ENCODE data around the gene MYRF. TPM values are rescaled to one million over a fixed set of nuclear protein-coding genes. Genes with fewer than 3 reads are reported as not detected.
A peak's percentile ranks its signal among the peaks of the same experiment; 100 is the strongest.

The MYRF gene
- total and polyA plus RNA-seq, 2 of the 13 experiments (the other 11 are each of a cell fraction or from before 2014, with no cell fraction given), result 10.2 to 25.9 TPM

DNA sequence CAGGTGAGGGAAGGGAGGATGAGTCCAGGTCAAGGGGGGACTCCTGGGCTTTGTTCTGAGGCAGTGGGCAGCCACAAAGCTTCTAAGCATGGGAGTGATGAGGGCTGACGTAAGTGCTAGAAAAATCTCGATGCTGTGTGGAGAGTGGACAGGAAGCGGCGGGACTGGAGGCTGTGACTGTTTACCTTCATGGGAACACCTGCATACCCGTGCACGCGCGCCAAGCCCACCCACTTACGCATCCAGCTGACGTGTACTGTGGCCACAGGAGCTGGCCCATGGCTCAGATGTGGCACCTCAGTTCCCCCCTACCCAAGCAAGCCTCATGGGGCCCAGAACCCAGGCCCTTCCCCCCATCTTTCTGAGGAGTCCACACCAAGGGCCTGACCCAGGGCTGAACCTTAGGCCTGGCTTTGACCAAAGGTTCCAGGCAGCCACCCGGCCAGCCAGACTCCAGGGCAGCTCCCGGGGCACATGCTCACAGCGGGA, 14.0 kb downstream of the MYRF start:
- DNase-seq (ENCODE audit: low spot score) (no peak), ATAC-seq (no peak), FAIRE-seq (no peak)
- no peak overlapping the region for H3K4me3 ChIP-seq (replicated peaks in 1 of 3; ENCODE audit: insufficient read depth in 1 of 3, low read depth in 2 of 3, low read length in 3 of 3)
- H4K20me1 ChIP-seq (ENCODE audit: insufficient read depth, low read length), result 0 out of 2 replicates have a peak, but pooled peaks cover under 1% of the 10 kb centered on the region
- H3K79me2 ChIP-seq (ENCODE audit: insufficient read depth, low read length), result peaks cover 4% of the 10 kb centered on the region
- no peaks in the 10 kb centered on the region for H3K9me3 ChIP-seq (ENCODE audit: low read length)
- H2AFZ ChIP-seq (ENCODE audit: low read length), result no peak overlapping the region
- peaks cover 66% of the 10 kb centered on the region for H3K4me1 ChIP-seq (ENCODE audit: insufficient read depth, low read length)
- no peaks in the 10 kb centered on the region for H3K27me3 ChIP-seq (ENCODE audit: control insufficient read depth in 1 of 2, insufficient read depth in 2 of 2, low read length in 2 of 2)
- ChIA-PET CTCF (ENCODE audit: low intra/inter-chr PET ratio, low total read pairs) (interaction anchor here (0.9 kb wide), 1 partner anchor 15 kb away, joined by 3 read pairs; no protein-coding TSS in a partner anchor), POLR2A (interaction anchor here (1.1 to 5.5 kb wide), 2 partner anchors 10 to 157 kb away, joined by 3 to 92 read pairs; no protein-coding TSS in a partner anchor)
- peak overlapping the region; percentile 39 for H3K27ac ChIP-seq (ENCODE audit: extremely low read length, insufficient read depth, low read length)
- TF ChIP-seq HNF4A (CRISPR knock-in tag; IDR thresholded peaks at IDR 0.05) (0 out of 2 replicates have a peak, but pooled peaks have one; percentile 10), SMARCC2 (IDR thresholded peaks at IDR 0.05) (no peak), ZBTB38 (CRISPR knock-in tag; IDR thresholded peaks at IDR 0.05) (peak; percentile 53; the same call in 1 of the 2 replicates), HOXA3 (CRISPR knock-in tag; IDR thresholded peaks at IDR 0.05) (peak; percentile 47; the same call in 1 of the 2 replicates), MNT (IDR thresholded peaks at IDR 0.05) (no peak), ZBTB33 (CRISPR knock-in tag; IDR thresholded peaks at IDR 0.05) (peak; percentile 60), ZFY (CRISPR knock-in tag; IDR thresholded peaks at IDR 0.05) (0 out of 2 replicates have a peak, but pooled peaks have one; percentile 25), ZFYVE20 (CRISPR knock-in tag; IDR thresholded peaks at IDR 0.05; ENCODE audit: borderline replicate concordance, low read depth) (0 out of 2 replicates have a peak, but pooled peaks have one; percentile 41)
- TF ChIP-seq, protein P1, sequence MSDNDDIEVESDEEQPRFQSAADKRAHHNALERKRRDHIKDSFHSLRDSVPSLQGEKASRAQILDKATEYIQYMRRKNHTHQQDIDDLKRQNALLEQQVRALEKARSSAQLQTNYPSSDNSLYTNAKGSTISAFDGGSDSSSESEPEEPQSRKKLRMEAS (IDR thresholded peaks at IDR 0.05), result 0 out of 2 replicates have a peak, but pooled peaks have one; percentile 25
- TF ChIP-seq, protein P2, sequence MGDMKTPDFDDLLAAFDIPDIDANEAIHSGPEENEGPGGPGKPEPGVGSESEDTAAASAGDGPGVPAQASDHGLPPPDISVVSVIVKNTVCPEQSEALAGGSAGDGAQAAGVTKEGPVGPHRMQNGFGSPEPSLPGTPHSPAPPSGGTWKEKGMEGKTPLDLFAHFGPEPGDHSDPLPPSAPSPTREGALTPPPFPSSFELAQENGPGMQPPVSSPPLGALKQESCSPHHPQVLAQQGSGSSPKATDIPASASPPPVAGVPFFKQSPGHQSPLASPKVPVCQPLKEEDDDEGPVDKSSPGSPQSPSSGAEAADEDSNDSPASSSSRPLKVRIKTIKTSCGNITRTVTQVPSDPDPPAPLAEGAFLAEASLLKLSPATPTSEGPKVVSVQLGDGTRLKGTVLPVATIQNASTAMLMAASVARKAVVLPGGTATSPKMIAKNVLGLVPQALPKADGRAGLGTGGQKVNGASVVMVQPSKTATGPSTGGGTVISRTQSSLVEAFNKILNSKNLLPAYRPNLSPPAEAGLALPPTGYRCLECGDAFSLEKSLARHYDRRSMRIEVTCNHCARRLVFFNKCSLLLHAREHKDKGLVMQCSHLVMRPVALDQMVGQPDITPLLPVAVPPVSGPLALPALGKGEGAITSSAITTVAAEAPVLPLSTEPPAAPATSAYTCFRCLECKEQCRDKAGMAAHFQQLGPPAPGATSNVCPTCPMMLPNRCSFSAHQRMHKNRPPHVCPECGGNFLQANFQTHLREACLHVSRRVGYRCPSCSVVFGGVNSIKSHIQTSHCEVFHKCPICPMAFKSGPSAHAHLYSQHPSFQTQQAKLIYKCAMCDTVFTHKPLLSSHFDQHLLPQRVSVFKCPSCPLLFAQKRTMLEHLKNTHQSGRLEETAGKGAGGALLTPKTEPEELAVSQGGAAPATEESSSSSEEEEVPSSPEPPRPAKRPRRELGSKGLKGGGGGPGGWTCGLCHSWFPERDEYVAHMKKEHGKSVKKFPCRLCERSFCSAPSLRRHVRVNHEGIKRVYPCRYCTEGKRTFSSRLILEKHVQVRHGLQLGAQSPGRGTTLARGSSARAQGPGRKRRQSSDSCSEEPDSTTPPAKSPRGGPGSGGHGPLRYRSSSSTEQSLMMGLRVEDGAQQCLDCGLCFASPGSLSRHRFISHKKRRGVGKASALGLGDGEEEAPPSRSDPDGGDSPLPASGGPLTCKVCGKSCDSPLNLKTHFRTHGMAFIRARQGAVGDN (CRISPR knock-in tag; IDR thresholded peaks at IDR 0.05), result peak; percentile 78
- no TSS peak for BruUV-seq (replicated peaks)
- no peak overlapping the region for H3K4me2 ChIP-seq (ENCODE audit: low read depth, low read length)
- intact Hi-C loops (cut with micrococcal nuclease; ENCODE audit: unreplicated experiment), result no loop called here
- WGBS (ENCODE audit: low lambda C conversion rate), result 84% methylated on average over 8 of the region's 13 CpGs
- H3K36me3 ChIP-seq (replicated peaks in 1 of 2; ENCODE audit: control insufficient read depth in 1 of 2, insufficient read depth in 2 of 2, low read length in 2 of 2), result no peaks in the 10 kb centered on the region; a peak in 2 of 5 replicates
- H3K9ac ChIP-seq (ENCODE audit: insufficient read depth, low read depth, low read length), result no peak overlapping the region
- in situ Hi-C loops (cut with HindIII; ENCODE audit: extremely low pct_ligation_motif_present, low pct_unique_long_range_greater_than_20kb), result no loop called here

Measured in HepG2 (cell line).